H54 (cell line): ENCODE measurements around the gene GGNBP2.

Experiments used
- DNase-seq: peaks from one replicate; pipeline ENCODE4 v3.0.0; 2011; ENCODE audit warnings: low spot score, mixed read lengths; ENCODE audit not compliant: insufficient read length
- FAIRE-seq: peaks from 3 replicates; lab custom pipeline; 2011; peaks lifted over from hg19 to GRCh38; lab: Jason Lieb, UNC
- POLR2A ChIP-seq: IDR thresholded peaks from 2 replicates; pipeline ENCODE4 v1.6.1; 2011; ENCODE audit warnings: low read depth, mild to moderate bottlenecking, low read length

Gene GGNBP2

DNA sequence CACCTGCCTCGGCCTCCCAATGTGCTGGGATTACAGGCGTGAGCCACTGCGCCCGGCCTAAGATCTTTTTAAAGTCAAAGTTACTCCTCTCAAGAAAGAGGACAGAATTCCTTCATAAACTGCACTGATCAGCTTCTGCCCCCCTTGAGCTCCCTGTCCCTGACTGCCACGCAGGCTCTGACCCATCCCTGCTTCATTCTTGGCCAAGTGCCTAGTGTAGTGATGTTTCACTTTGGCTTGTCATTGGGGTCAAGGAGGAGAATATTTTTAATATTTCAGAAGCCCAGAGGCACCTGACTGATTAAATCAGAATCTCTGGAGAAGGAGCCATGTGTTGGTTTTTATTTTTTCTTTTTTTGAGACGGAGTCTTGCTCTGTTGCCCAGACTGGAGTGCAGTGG is 65.8 kb downstream of the GGNBP2 start:
- FAIRE-seq, result no peak
- TF ChIP-seq POLR2A, result no peak
- DNase-seq, result no peak

DNA sequence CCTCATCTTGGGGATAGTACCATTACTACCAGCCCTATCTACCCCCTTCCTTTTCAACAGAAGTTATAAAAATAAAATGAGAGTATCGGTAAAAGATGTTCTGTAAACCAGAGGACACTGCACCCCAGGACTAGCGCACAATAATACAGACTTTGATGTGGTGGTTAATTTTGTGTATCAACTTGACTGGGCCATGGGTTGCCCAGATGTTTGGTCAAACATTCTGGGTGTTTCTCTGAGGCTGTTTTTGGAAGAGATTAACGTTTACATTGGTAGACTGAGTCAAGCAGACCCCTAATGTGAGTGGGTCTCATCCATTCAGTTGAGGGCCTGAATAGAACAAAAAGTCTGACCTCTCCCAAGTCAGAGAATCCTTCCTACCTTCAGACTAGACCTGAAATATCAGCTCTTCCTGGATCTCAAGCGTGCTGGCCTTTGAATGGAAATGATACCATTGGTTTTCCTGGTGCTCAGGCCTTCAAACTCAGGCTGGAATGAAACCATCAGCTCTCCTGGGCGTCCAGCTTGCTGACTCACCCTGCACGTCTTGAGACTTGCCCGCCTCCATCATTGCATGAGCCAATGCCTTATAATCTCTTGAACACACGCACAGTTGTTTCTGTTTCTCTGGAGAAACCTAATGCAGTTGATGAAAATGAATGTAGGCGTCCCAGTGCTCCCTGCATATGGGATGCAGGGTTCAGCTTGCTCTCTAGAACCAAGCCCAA is 66.8 kb downstream of the GGNBP2 start:
- DNase-seq, result peak; percentile 46
- no peak for FAIRE-seq
- TF ChIP-seq POLR2A, result no peak

DNA sequence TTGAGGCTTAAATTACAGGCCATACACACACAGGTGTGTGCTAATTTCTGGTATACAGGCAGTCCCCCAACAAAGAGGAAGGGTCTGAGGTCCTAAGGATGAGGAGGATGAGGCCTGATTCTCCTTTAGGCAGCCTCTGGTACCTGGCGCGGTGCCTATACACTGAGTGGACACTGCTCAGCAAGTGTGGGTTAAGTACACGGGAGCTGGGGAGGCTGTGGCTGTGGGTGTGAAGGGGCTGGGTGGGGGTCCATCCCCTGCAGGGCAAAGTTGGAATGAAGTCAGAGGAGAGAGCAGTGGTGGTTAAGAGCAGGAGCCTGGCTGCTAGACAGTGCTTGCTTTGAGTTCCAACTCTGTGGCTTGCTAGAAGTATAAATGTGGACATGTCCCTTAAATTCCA is 67.6 kb downstream of the GGNBP2 start:
- no peak for FAIRE-seq
- DNase-seq, result no peak

DNA sequence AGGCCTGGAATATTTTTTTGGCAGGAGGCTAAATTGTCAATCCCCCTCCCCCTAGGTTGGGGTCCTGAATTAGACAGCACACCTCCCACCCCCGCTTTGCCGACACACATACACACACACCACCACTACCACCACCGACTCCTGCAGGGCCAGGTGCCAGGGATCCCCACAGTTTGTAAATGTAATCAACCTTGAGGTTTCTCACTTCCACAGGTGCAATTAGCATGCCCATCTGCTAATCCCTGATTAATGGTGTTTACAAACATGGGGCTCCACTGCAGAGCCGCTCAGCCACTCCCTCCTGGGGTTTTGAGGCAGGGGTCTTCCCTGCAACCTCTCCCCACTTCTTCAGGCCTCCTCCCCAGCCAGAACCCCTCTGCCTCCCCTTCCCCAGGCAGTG is 68.4 kb downstream of the GGNBP2 start:
- DNase-seq, result no peak
- no peak for TF ChIP-seq POLR2A
- FAIRE-seq, result no peak

More for the DNA sequence above, 67.6 kb downstream of the GGNBP2 start:
- no peak for TF ChIP-seq POLR2A

DNA sequence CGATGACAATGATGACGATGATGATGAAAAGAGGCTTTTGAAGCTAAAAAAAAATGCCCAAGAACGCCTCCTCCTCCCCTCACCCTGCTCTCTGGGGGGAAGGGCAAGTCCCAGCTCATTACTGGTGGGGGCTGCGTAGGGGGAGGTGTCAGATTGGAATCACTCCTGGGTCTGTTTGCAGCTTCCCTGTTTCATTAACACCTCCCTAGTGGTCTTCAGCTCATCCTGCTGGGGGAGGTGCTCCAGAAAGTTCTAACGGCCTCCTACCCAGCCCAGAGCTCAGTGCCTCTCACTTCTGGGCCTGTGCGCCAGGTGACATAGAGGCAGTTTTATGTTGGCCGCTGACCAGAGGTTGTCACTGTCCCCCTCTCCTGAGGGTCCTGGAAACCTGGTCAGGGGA is 69.4 kb downstream of the GGNBP2 start:
- DNase-seq (no peak), FAIRE-seq (no peak)
- TF ChIP-seq POLR2A, result no peak

DNA sequence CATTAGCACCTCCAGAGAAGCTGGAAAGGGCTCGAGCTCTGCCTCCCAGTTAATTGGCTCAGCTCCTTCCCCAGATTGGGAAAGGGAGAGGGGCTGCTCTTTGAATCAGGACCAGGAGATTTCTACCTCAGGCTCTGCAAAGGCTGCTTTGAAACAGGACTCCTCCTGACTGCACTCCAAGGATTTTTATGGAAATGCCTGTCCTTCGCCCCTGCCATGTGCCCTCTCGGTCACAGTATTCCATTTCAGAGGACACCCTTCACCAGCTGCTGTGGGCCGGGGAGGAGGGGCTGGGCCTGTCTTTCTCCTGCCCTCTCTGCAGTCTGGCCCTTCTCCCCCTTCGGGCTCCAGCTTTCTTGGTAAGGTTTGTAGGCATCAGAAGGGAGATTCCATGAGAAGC is 70.2 kb downstream of the GGNBP2 start:
- DNase-seq (no peak), FAIRE-seq (no peak)
- TF ChIP-seq POLR2A, result no peak

DNA sequence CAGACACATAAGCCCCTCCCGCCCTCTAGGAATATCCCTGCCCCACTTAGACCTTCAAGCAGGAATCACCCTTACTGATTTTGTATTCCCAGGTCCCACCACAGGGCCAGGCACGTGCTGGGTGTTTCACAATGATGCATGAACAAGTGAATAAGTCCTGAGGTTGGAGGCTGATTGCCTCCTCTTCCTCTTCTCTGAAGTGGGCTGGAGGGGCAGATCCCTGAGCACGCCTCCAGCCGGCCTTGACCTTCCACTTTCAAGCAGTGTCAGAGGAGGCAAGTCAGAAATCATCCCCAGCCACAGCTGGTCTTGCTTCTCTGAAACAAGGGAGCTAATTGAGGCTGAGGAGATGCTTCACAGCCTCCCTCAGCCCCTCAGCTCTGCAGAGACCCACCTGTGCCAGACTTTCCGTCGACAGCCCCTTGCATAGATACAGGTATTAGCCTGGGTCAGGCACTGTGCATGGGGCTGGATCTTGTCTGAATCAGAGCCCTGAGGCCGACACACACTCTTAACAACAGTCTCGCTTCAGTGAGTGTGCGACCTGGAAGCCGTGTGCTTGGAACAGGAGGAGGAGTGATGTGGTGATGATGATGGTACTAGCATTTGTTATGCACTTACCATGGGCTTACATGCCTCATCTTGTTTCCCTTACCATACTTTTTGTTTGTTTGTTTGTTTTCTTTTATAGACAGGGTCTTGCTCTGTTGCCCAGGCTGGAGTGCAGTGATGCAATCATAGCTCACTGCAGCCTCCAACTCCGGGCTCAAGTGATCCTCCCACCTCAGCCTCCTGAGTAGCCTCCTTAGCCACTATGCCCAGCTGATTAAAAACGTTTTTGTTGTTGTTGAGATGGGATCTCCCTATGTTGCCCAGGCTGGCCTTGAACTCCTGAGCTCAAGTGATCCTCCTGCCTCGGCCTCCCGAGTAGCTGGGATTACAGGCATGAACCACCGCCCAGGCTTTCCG is 71.6 kb downstream of the GGNBP2 start:
- DNase-seq (no peak), FAIRE-seq (no peak)
- TF ChIP-seq POLR2A, result no peak

DNA sequence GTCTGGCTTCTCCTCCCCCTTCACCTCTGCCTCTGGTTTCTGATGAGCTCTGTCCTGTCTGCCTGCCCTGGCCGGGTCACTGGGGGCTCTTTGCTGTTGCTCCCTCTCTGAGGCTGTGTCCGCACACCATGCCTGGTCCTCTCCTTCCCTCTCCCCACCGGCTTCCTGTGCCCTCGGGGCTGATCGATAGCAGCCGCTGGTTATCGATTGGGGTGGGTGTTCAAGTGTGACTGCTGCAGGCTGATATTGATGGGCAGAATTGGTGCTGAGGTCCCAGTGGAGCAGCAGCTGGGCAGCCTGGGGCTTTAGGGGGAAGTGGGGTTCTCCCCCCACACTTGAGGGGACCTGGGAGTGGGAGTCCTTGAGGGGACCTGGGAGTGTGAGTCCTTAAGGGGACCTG is 73.1 kb downstream of the GGNBP2 start:
- no peak for TF ChIP-seq POLR2A
- DNase-seq (no peak), FAIRE-seq (no peak)

DNA sequence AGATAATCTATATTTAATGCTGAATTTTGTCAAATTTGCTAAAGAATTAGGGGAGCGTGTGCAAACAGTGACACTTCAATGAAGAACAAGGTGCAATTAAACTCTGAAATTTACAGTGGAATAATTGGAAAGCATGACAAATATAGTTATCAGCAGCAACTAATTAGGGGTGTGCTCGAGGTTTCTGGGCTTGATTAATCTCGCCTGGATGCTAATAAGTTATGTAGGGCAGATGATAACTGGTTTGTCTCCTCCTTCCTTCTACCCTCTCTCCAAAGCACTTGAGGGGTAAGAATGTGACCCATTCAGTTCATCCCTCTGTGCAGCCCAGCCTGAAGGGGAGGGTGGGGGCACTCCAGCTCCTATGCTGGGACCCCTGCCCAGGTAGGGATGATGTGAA is 78.6 kb downstream of the GGNBP2 start:
- DNase-seq (no peak), FAIRE-seq (no peak)
- no peak for TF ChIP-seq POLR2A

DNA sequence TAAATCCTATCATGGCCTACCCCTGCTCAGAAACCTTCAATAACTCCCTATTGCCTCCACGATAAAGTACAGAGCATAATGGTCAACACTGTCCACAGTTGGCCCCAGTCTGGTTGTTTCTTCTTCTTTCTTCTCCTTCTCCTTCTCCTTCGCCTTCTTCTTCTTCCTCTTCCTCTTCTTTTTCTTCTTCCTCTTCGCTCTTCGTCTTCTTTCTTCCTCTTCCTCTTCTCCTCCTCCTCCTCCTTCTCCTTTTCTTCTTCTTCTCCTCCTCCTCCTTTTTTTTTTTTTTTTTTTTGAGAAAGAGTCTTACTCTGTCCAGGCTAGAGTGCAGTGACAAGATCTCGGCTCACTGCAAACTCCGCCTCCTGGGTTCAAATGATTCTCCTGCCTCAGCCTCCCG is 80.5 kb downstream of the GGNBP2 start:
- FAIRE-seq, result no peak
- DNase-seq, result no peak
- TF ChIP-seq POLR2A, result no peak

DNA sequence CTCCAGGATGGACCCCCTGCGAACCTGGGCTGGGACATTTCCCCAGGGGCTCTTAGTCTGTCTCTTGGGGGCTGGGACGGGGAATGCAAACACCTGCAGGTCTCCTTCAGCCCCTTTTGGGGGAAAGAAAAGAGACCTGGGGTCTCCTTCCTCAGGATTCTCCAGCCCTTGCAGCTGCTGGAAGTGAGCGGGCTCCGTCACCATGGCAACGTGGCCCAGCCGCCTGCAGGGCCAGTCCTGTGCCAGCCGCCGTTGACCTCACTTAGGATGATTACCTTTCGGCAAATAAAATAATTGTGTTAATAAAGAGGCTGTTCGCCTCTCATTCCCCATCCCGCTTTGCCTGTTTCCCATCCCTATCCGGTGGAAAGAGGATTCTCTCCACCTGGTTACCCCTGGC is 82.4 kb downstream of the GGNBP2 start:
- no peak for DNase-seq
- no peak for TF ChIP-seq POLR2A
- no peak for FAIRE-seq

DNA sequence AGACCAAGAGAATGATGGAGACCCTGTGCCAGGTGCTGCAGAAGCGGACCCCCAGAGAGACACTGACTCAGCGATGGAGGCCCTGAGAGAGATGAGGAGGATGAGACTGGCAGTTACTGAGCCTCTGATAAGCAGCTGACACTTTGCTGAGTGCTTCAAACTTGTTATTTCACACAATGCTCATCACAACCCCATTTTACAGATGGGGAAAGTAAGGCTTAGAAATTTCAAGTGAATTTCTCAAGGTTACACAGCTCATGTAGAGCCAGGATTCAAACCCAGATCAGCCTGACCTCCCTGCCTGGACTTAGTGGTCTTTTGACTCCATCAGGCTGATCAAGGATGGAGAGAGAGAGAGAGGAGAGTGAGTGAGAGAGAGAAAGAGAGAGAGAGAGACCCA is 83.9 kb downstream of the GGNBP2 start:
- no peak for TF ChIP-seq POLR2A
- DNase-seq (no peak), FAIRE-seq (no peak)

DNA sequence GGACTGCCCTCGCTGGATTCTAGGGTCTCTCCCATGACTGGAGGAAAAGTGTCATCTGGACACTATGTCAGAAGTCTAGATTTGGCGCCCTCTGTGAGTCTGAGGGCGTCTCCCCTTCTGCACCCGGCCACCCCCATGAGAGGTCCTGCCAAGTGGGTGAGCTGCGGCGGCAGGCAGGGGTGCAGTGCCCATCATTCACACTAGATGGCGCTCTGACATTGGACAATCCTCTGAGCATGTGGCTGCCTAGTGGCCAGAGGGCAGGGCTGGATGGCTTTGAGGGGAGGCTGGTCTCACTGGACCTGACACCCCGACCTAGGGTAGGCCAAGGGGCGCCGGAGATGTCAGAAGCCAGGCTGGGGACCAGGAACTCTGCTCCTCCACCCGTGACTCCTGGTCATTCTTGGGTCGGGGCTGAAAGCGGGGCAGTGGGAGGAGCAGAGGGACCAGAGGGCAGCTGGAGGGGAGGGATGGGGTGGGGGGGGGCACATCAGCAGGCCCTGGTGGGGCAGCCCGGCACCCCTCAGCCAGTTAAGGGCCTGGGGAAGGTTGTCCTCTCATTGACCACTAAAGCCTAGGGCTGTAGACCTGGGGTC is 84.6 kb downstream of the GGNBP2 start:
- DNase-seq (peak; percentile 90), FAIRE-seq (no peak)
- no peak for TF ChIP-seq POLR2A

DNA sequence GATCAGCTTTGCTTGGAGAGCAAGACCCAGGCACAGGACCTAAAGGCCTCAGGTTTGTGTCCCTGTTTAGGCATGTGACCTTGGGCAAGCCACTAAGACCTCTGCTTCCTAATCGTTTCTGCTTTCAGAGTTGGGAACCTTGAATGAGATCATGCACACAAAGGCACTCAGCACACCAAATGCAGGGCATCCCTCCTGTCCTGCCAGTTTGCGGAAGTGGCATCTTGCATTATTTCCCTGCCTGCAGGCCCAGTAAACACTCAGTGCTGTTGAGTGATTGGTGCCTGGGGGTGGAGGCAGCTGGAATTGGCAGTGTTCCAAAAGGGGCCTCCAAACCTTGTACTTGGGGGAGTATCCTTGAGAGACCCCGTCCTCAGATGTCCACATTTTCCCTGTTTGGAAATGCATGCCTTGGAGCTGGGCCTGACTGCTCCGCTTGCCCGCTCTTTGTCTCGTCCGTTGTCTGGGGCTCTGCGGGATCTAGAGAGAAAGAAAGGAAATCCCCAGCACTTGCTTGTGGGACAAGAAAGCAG is 85.3 kb downstream of the GGNBP2 start:
- TF ChIP-seq POLR2A, result no peak
- DNase-seq (no peak), FAIRE-seq (no peak)
